NT2/D1 (cell line): ENCODE results near the gene UBE2K.
"Not testable (repeated sequence)": the region's sequence is repeated elsewhere in the genome, so short reads cannot be mapped to it uniquely, and the experiment has no call there.

ENCODE experiments used
- DNase-seq: peaks from one replicate; pipeline ENCODE4 v3.0.0-alpha.2; 2011; ENCODE audit warnings: low read depth, low spot score
- H3K27me3 ChIP-seq: 2 replicates; pipeline ENCODE4 v1.6.0; 2011; ENCODE audit warnings: mild to moderate bottlenecking; ENCODE audit not compliant: insufficient read length, insufficient read depth
- H3K36me3 ChIP-seq: 2 replicates; pipeline ENCODE4 v1.6.1; 2011; ENCODE audit warnings: mild to moderate bottlenecking, low read length, mixed read lengths; ENCODE audit not compliant: insufficient read depth, insufficient read length
- H3K4me1 ChIP-seq: 2 replicates; pipeline ENCODE4 v1.5.1; 2011; ENCODE audit not compliant: insufficient read depth, insufficient read length
- H3K4me3 ChIP-seq: 2 replicates; pipeline ENCODE4 v1.5.1; 2011; ENCODE audit warnings: low read depth; ENCODE audit not compliant: insufficient read length
- H3K9ac ChIP-seq: 2 replicates; pipeline ENCODE4 v1.6.0; 2011; ENCODE audit warnings: low read depth; ENCODE audit not compliant: insufficient read length
- H3K9me3 ChIP-seq: 2 replicates; pipeline ENCODE4 v1.5.1; 2011; ENCODE audit warnings: mild to moderate bottlenecking, low read length; ENCODE audit not compliant: insufficient read depth
- SUZ12 ChIP-seq: IDR thresholded peaks from 2 replicates; pipeline ENCODE4 v1.6.1; 2011; ENCODE audit not compliant: insufficient read length, insufficient read depth; ENCODE audit errors: extremely low read depth
- YY1 ChIP-seq: IDR thresholded peaks from 2 replicates; pipeline ENCODE4 v1.6.1; 2011; ENCODE audit not compliant: insufficient read length, insufficient read depth
- ZNF274 ChIP-seq: IDR thresholded peaks from 2 replicates; pipeline ENCODE4 v1.6.1; 2011; ENCODE audit warnings: mild to moderate bottlenecking, low read depth, low read length

The UBE2K gene

DNA sequence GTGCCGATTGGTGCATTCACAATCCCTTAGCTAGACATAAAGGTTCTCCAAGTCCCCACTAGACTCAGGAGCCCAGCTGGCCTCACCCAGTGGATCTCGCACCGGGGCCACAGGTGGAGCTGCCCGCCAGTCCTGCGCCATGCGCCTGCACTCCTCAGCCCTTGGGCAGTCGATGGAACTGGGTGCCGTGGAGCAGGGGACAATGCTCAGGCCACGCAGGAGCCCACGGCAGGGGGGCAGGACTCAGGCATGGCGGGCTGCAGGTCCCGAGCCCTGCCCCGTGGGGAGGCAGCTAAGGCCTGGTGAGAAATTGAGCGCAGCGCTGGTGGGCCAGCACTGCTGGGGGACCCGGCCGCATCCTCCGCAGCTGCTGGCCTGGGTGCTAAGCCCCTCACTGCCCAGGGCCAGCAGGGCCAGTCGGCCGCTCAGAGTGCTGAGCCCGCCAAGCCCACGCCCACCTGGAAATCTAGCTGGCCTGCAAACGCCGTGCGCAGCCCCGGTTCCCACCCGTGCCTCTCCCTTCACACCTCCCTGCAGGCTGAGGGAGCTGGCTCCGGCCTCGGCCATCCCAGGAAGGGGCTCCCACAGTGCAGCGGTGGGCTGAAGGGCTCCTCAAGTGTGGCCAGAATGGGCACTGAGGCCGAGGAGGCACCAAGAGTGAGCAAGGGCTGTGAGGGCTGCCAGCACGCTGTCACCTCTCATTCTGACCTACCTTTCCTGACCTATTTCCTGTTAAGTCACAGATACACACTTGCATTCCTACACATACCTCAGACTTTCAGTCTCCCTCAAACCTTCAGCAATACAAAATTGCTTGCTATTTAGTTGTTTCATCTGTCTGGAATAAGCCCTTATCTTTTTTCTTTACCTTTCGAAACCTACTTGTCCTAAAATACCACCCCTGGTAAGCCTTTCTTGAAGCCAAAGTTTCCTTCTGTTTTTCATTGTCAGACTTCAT lies 20.7 kb downstream of the UBE2K start:
- DNase-seq, result no peak
- no peaks in the 10 kb centered on the region for H3K27me3 ChIP-seq
- H3K36me3 ChIP-seq, result peaks cover 28% of the 10 kb centered on the region
- H3K9ac ChIP-seq, result no peak overlapping the region
- H3K4me1 ChIP-seq, result no peaks in the 10 kb centered on the region
- H3K9me3 ChIP-seq, result peaks cover 23% of the 10 kb centered on the region; the same call in 1 of the 2 replicates
- no peak overlapping the region for H3K4me3 ChIP-seq
- TF ChIP-seq ZNF274 (no peak), SUZ12 (no peak), YY1 (no peak)

DNA sequence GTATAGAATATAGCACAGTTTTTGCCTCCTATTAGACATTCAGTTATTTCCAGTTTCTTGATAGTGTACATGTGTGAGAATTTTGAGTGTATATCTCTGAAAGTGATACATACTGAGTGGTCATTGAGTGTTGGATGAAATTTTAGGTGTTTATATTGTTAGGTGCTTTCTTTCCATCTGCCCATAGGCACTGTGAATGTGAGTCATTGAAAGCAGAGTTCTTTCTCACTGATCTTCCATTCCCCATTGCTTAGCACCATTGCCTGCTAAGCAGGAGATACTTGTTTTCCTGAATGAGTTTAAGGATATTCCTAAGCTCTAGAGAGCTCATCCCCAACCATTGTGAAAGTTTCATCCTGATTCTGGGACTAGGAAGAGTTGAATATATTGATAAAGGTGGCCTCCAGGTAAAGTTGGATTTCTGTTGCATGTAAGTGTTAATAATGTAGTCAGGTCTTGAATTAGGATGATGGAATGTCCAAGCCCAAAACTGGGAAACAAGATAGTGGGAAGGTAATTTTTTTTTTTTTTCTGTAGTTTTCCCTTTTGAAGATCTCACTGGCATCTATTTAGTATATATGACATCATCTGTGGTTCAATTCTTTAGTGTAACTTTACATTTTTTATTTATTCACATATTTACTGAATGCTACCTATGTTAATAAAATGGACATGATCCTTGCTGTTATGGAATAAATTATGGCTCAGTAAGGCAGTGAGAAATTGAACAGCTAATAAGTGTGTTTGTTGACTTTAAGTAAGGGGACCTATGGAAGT lies 22.1 kb downstream of the UBE2K start:
- Histone ChIP-seq H3K36me3 (peaks cover 22% of the 10 kb centered on the region), H3K4me3 (no peak overlapping the region), H3K9ac (no peak overlapping the region), H3K9me3 (peaks cover 23% of the 10 kb centered on the region; the same call in 1 of the 2 replicates), H3K4me1 (no peaks in the 10 kb centered on the region), H3K27me3 (no peaks in the 10 kb centered on the region)
- TF ChIP-seq YY1 (no peak), ZNF274 (no peak), SUZ12 (no peak)
- DNase-seq, result no peak

- peaks cover 23% of the 10 kb centered on the region for H3K36me3 ChIP-seq
- not testable (repeated sequence) for H3K27me3 ChIP-seq, H3K4me3 ChIP-seq, H3K9ac ChIP-seq, DNase-seq, H3K4me1 ChIP-seq
- peaks cover 20% of the 10 kb centered on the region; the same call in 1 of the 2 replicates for H3K9me3 ChIP-seq
Observed at GRCh38 chr4:39721273-39721672, 23.3 kb downstream of the UBE2K start.

DNA sequence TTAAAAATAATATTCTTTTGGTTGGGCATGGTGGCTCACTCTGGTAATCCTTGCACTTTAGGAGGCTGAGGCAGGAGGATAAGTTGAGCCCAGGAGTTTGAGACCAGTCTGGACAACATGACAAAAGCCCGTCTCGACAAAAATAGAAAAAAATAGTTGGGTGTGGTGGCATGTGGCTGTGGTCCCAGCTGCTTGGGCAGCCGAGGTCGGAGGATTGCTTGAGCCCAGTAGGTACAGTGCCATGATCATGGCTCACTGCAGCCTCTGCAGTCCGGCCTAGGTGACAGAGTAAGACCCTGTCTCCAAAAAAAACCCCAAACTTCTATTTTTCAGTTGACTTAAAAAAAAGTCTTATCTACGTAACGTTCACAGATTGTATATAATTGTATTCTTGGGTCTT lies 23.9 kb downstream of the UBE2K start:
- H3K9ac ChIP-seq, result no peak overlapping the region
- H3K4me1 ChIP-seq, result no peaks in the 10 kb centered on the region
- H3K9me3 ChIP-seq, result peaks cover 18% of the 10 kb centered on the region; the same call in 1 of the 2 replicates
- no peaks in the 10 kb centered on the region for H3K27me3 ChIP-seq
- no peak overlapping the region for H3K4me3 ChIP-seq
- TF ChIP-seq ZNF274 (no peak), YY1 (no peak), SUZ12 (no peak)
- DNase-seq, result no peak
- peaks cover 20% of the 10 kb centered on the region for H3K36me3 ChIP-seq

DNA sequence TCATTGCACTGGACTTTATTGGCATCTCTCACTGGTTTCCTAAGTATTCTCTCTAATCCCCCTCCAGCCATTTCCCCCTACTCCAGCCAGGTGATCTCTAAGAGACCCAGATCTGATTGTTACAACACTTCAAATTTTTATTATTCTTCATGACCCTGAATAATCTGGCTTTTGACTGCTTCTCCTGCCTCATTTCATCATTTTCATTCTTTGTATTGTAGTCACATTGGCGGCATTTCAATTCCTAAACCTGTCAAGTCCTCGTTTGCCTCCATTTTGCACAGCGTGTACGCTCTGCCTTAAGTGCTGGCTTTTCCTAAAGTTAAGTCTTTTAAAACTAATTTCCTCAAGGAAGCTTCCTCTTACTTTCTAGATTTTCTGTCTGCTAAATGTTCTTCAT lies 31.6 kb downstream of the UBE2K start:
- H3K9ac ChIP-seq, result no peak overlapping the region
- no peak overlapping the region for H3K4me3 ChIP-seq
- DNase-seq, result no peak
- TF ChIP-seq YY1 (no peak), SUZ12 (no peak), ZNF274 (no peak)
- H3K36me3 ChIP-seq, result peaks cover 20% of the 10 kb centered on the region
- no peaks in the 10 kb centered on the region for H3K27me3 ChIP-seq
- H3K9me3 ChIP-seq, result no peaks in the 10 kb centered on the region
- no peaks in the 10 kb centered on the region for H3K4me1 ChIP-seq

- Histone ChIP-seq H3K4me3 (no peak overlapping the region), H3K9me3 (no peaks in the 10 kb centered on the region), H3K9ac (no peak overlapping the region), H3K36me3 (peaks cover 24% of the 10 kb centered on the region), H3K4me1 (no peaks in the 10 kb centered on the region), H3K27me3 (no peaks in the 10 kb centered on the region)
- no peak for DNase-seq
- no peak for TF ChIP-seq YY1
- no peak for TF ChIP-seq ZNF274
- TF ChIP-seq SUZ12, result no peak
Observed at GRCh38 chr4:39730072-39730471, 32.1 kb downstream of the UBE2K start.

DNA sequence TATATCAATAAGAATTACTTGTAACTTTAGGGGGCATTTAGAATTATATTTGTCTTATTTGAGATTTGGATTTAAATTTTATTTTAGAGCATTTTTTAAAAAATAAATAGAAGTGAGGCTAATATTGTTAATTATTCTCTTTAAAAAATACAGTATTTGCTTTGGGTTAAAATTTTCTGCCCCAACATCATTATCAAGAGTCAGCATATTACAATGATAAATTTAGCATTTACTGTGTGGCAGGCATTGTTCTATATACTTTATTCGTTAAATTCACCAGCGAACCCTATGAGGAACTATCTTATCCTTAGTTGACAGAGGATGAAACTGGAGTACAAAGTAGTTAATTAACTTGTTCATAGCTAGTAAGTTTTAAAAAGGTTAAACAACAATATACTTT lies 34.0 kb downstream of the UBE2K start:
- no peak overlapping the region for H3K9ac ChIP-seq
- H3K36me3 ChIP-seq, result peaks cover 18% of the 10 kb centered on the region
- no peaks in the 10 kb centered on the region for H3K9me3 ChIP-seq
- H3K4me1 ChIP-seq, result no peaks in the 10 kb centered on the region
- H3K27me3 ChIP-seq, result no peaks in the 10 kb centered on the region
- DNase-seq, result no peak
- TF ChIP-seq ZNF274, result no peak
- TF ChIP-seq SUZ12, result no peak
- TF ChIP-seq YY1, result no peak
- H3K4me3 ChIP-seq, result no peak overlapping the region
